GM12878 (cell line): Measurements from ENCODE around the gene TMEM87A. TPM values are rescaled to one million over a fixed set of nuclear protein-coding genes. Genes with fewer than 3 reads are reported as not detected.
A peak's percentile ranks its signal among the peaks of the same experiment; 100 is the strongest.

Source experiments
- BRCA1 ChIP-seq: IDR thresholded peaks from 2 replicates; pipeline ENCODE4 v1.6.1; 2011; ENCODE audit warnings: low read depth, low read length, improper control_type of control experiment
- ETV6 ChIP-seq, 2 experiments: fragments of 450-650 bp in 1 of 2; IDR thresholded peaks in 1 of 2; conservative IDR thresholded peaks in 1 of 2; 2 replicates each; pipeline ENCODE4 v1.6.1; 2014; ENCODE audit warnings: antibody characterized with exemption in 1 of 2, borderline replicate concordance in 1 of 2, low read depth in 1 of 2, mild to moderate bottlenecking in 1 of 2, moderate library complexity in 1 of 2
- MEF2B ChIP-seq: fragments of 450-650 bp; IDR thresholded peaks from 2 replicates; pipeline ENCODE4 v1.6.1; 2018; ENCODE audit warnings: mild to moderate bottlenecking, moderate library complexity; ENCODE audit not compliant: partially characterized antibody, poor library complexity, severe bottlenecking
- NFYB ChIP-seq: IDR thresholded peaks from 2 replicates; pipeline ENCODE4 v1.6.1; 2011; ENCODE audit warnings: low read depth, mild to moderate bottlenecking, low read length, improper control_type of control experiment, moderate library complexity; ENCODE audit not compliant: insufficient read depth
- NR2C2 ChIP-seq: IDR thresholded peaks from 2 replicates; pipeline ENCODE4 v1.6.1; 2011; ENCODE audit warnings: borderline replicate concordance, low read depth; ENCODE audit not compliant: control insufficient read depth, insufficient read length
- NRF1 ChIP-seq: conservative IDR thresholded peaks from 2 replicates; pipeline ENCODE4 v1.6.1; 2011; ENCODE audit warnings: mild to moderate bottlenecking, low read depth, low read length, improper control_type of control experiment
- POU2F2 ChIP-seq: IDR thresholded peaks from 3 replicates; pipeline ENCODE4 v1.6.1; 2011; ENCODE audit warnings: low read depth, mild to moderate bottlenecking, low read length, borderline replicate concordance
- RB1 ChIP-seq: fragments of 450-650 bp; formaldehyde crosslinking; IDR thresholded peaks from 2 replicates; pipeline ENCODE4 v1.6.1; 2017; ENCODE audit warnings: mild to moderate bottlenecking, borderline replicate concordance
- TCF7 ChIP-seq: IDR thresholded peaks from 2 replicates; pipeline ENCODE4 v1.6.1; 2014; ENCODE audit warnings: antibody characterized with exemption, borderline replicate concordance
- ZBED1 ChIP-seq: IDR thresholded peaks from 2 replicates; pipeline ENCODE4 v1.6.1; 2016; ENCODE audit warnings: borderline replicate concordance
- ZBTB33 ChIP-seq: fragments of 450-650 bp; IDR thresholded peaks from 2 replicates; pipeline ENCODE4 v1.6.1; 2017; ENCODE audit warnings: mild to moderate bottlenecking
- polyA plus RNA-seq, 11 experiments: library from polyadenylated mRNA; depleted of rRNA in 4 of 11; unstranded in 6 of 11; stranded (reverse) in 5 of 11; fragments of >200 nt; fragmentation: Nextera tagmentation in 4 of 11; fragmentation: Illumina TruSeq in 1 of 11; extraction: Ambion mirVana in 4 of 11; extraction: Trizol in 1 of 11; gene quantifications; 1 replicate in 1 of 11; 2 replicates in 10 of 11; pipeline versions ENCODE4 v1.2.1 to v1.2.3, GENCODE V29; 2011 to 2016; ENCODE audit warnings: inconsistent platforms in 2 of 11, missing spikeins in 2 of 11, low read depth in 1 of 11
- total RNA-seq, 4 experiments: library from RNA; depleted of rRNA in 3 of 4; stranded (reverse); fragments of >200 nt in 3 of 4; fragmentation: Illumina TruSeq in 1 of 4; extraction: Trizol in 1 of 4; gene quantifications; 2 replicates each; pipeline versions ENCODE4 v1.2.1 to v1.2.3, GENCODE V29; 2013 to 2021
- TF ChIP-seq, protein P1 (sequence below): fragments of 450-650 bp; IDR thresholded peaks from 2 replicates; pipeline ENCODE4 v1.6.1; 2018; ENCODE audit warnings: borderline replicate concordance, mild to moderate bottlenecking; ENCODE audit not compliant: partially characterized antibody
- TF ChIP-seq, protein P2 (sequence below): IDR thresholded peaks from 2 replicates; pipeline ENCODE4 v1.6.1; 2012; ENCODE audit warnings: mild to moderate bottlenecking, low read depth, low read length
- TF ChIP-seq, protein P3 (sequence below): IDR thresholded peaks from 2 replicates; pipeline ENCODE4 v1.6.1; 2012; ENCODE audit warnings: improper control_type of control experiment, low read depth, low read length; ENCODE audit not compliant: insufficient replicate concordance

TMEM87A gene
- total and polyA plus RNA-seq, 10 of the 15 experiments (the other 5 are each of a cell fraction or from before 2014, with no cell fraction given) = 18.2 to 53.2 (median 33.4) TPM

DNA sequence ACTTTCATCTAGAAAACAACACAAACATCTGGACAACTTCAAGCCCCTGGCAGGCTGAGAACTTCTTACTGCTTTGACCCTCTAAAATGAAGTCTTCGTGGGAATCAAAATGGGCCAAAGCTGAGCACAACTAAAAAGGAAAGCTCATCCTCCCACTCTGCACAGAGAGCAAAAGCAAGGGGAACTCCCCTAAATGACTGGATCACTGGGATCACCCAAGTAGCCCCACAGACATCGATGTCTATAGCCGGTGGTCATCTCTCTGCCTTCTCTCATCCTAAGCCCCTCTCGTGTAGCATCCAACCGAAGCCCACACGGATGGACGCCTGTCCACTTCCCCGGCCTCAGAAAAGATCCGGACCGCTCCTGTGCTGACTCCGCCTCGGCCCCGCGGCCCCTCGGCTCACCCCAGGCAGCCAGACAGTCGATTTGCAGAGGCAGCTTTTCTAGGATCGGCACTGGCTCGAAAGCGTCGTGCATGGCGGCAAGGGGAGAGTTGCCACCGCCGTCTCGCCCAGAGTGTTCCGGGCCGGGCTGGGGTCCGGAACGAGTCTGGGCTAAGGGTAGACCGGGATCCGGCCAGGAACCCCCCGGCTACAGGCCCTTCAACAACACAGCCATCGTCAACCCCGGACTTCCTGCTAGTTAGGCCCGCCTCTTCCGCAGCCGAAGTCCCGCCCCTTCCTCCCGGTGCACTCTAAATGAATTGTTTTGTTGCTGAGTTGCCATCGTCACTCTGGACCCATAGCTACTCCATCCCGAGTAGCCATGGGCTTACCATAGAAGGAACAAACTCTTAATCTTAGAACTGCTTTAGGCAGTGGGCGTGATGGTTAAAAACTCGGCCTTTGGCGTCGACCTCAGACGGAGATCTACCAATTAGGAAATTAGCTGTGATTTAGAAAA, 65.3 kb downstream of the TMEM87A start, which contains the start of gene VPS39 (continued):
- no peak for TF ChIP-seq MEF2B
- TF ChIP-seq RB1 = peak; percentile 55; the same call in 1 of the 2 replicates
- 0 out of 2 replicates have a peak, but pooled peaks have one; percentile 44 for TF ChIP-seq ZBED1
- TF ChIP-seq POU2F2 = peak; percentile 63; the same call in 1 of the 3 replicates
- TF ChIP-seq ZBTB33 = no peak
- no peak for TF ChIP-seq NFYB
- no peak for TF ChIP-seq BRCA1
- TF ChIP-seq, protein P1, sequence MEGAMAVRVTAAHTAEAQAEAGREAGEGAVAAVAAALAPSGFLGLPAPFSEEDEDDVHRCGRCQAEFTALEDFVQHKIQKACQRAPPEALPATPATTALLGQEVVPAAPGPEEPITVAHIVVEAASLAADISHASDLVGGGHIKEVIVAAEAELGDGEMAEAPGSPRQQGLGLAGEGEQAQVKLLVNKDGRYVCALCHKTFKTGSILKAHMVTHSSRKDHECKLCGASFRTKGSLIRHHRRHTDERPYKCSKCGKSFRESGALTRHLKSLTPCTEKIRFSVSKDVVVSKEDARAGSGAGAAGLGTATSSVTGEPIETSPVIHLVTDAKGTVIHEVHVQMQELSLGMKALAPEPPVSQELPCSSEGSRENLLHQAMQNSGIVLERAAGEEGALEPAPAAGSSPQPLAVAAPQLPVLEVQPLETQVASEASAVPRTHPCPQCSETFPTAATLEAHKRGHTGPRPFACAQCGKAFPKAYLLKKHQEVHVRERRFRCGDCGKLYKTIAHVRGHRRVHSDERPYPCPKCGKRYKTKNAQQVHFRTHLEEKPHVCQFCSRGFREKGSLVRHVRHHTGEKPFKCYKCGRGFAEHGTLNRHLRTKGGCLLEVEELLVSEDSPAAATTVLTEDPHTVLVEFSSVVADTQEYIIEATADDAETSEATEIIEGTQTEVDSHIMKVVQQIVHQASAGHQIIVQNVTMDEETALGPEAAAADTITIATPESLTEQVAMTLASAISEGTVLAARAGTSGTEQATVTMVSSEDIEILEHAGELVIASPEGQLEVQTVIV = peak; percentile 54
- TF ChIP-seq, protein P2, sequence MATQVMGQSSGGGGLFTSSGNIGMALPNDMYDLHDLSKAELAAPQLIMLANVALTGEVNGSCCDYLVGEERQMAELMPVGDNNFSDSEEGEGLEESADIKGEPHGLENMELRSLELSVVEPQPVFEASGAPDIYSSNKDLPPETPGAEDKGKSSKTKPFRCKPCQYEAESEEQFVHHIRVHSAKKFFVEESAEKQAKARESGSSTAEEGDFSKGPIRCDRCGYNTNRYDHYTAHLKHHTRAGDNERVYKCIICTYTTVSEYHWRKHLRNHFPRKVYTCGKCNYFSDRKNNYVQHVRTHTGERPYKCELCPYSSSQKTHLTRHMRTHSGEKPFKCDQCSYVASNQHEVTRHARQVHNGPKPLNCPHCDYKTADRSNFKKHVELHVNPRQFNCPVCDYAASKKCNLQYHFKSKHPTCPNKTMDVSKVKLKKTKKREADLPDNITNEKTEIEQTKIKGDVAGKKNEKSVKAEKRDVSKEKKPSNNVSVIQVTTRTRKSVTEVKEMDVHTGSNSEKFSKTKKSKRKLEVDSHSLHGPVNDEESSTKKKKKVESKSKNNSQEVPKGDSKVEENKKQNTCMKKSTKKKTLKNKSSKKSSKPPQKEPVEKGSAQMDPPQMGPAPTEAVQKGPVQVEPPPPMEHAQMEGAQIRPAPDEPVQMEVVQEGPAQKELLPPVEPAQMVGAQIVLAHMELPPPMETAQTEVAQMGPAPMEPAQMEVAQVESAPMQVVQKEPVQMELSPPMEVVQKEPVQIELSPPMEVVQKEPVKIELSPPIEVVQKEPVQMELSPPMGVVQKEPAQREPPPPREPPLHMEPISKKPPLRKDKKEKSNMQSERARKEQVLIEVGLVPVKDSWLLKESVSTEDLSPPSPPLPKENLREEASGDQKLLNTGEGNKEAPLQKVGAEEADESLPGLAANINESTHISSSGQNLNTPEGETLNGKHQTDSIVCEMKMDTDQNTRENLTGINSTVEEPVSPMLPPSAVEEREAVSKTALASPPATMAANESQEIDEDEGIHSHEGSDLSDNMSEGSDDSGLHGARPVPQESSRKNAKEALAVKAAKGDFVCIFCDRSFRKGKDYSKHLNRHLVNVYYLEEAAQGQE = no peak
- no peak for TF ChIP-seq ETV6 (conservative IDR thresholded peaks at IDR 0.05 in 1 of 2, IDR thresholded peaks at IDR 0.05 in 1 of 2; ENCODE audit: borderline replicate concordance in 1 of 2, low read depth in 1 of 2)
- TF ChIP-seq NRF1 = no peak
- TF ChIP-seq, protein P3, sequence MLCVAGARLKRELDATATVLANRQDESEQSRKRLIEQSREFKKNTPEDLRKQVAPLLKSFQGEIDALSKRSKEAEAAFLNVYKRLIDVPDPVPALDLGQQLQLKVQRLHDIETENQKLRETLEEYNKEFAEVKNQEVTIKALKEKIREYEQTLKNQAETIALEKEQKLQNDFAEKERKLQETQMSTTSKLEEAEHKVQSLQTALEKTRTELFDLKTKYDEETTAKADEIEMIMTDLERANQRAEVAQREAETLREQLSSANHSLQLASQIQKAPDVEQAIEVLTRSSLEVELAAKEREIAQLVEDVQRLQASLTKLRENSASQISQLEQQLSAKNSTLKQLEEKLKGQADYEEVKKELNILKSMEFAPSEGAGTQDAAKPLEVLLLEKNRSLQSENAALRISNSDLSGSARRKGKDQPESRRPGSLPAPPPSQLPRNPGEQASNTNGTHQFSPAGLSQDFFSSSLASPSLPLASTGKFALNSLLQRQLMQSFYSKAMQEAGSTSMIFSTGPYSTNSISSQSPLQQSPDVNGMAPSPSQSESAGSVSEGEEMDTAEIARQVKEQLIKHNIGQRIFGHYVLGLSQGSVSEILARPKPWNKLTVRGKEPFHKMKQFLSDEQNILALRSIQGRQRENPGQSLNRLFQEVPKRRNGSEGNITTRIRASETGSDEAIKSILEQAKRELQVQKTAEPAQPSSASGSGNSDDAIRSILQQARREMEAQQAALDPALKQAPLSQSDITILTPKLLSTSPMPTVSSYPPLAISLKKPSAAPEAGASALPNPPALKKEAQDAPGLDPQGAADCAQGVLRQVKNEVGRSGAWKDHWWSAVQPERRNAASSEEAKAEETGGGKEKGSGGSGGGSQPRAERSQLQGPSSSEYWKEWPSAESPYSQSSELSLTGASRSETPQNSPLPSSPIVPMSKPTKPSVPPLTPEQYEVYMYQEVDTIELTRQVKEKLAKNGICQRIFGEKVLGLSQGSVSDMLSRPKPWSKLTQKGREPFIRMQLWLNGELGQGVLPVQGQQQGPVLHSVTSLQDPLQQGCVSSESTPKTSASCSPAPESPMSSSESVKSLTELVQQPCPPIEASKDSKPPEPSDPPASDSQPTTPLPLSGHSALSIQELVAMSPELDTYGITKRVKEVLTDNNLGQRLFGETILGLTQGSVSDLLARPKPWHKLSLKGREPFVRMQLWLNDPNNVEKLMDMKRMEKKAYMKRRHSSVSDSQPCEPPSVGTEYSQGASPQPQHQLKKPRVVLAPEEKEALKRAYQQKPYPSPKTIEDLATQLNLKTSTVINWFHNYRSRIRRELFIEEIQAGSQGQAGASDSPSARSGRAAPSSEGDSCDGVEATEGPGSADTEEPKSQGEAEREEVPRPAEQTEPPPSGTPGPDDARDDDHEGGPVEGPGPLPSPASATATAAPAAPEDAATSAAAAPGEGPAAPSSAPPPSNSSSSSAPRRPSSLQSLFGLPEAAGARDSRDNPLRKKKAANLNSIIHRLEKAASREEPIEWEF = no peak
- no peak for TF ChIP-seq TCF7
- no peak for TF ChIP-seq NR2C2
